ENCODE results near the gene COL6A2.

COL6A2 gene

GRCh38 chr21:46079352-46080170, 18.4 kb upstream of the COL6A2 start:
- DNase-seq (ENCODE audit: low read depth), result no peak

GRCh38 chr21:46080171-46081021, 17.5 kb upstream of the COL6A2 start:
- DNase-seq (ENCODE audit: low read depth), result no peak
- TF ChIP-seq CTCF (IDR thresholded peaks at IDR 0.05; ENCODE audit: low read depth, low read length, missing control alignments), result no peak
- H3K4me3 ChIP-seq (ENCODE audit: low read depth, low read length), result no peak overlapping the region

More at GRCh38 chr21:46079352-46080170, 18.4 kb upstream of the COL6A2 start:
- H3K4me3 ChIP-seq (ENCODE audit: low read depth, low read length), result no peak overlapping the region
- TF ChIP-seq CTCF (IDR thresholded peaks at IDR 0.05; ENCODE audit: low read depth, low read length, missing control alignments), result no peak

GRCh38 chr21:46081022-46081861, 16.7 kb upstream of the COL6A2 start:
- no peak overlapping the region for H3K4me3 ChIP-seq (ENCODE audit: low read depth, low read length)
- no peak for TF ChIP-seq CTCF (IDR thresholded peaks at IDR 0.05; ENCODE audit: low read depth, low read length, missing control alignments)
- no peak for DNase-seq (ENCODE audit: low read depth)

DNA sequence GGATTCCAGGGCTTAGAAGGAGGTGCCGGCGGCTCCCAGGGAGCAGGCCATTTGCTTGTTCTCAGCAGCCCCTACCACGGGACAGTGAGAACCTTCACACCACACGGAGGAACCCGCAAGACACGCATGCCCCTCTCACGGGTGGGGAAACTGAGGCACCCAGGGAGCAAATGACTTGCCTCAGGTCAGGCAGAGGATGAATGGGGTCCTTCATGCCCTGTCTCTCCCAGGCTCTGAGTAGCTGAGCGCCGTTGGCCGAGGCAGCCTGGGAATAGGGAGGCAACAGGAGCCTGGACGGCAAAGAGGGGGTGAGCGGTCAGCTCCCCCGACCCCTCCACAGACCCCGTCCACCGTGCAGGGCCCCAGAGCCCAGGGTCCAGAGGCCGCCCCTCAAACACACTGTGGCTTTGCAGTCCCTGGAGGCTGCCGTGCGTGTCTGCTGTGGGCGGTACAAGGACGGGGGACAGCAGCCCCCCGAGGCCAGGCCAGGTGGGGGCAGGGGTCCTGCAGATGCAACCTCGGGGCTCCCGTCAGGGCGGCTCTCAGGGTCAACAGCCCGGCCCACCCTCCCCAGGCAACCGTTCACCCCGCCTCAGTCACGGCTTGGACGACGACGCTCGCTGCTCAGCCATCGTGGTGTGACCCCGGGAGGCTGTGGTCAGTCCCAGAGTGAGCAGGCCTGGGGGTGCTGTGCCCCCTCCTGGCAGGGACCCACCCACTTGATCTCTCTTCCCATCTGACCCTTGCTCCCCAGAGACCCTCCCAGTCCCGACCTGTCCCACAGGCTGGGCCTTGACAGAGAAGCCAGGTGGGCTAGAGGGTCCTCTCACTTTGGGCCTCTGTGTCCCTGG, 15.8 kb upstream of the COL6A2 start:
- H3K4me3 ChIP-seq (ENCODE audit: low read depth, low read length), result no peak overlapping the region
- no peak for TF ChIP-seq CTCF (IDR thresholded peaks at IDR 0.05; ENCODE audit: low read depth, low read length, missing control alignments)
- DNase-seq (ENCODE audit: low read depth), result no peak

DNA sequence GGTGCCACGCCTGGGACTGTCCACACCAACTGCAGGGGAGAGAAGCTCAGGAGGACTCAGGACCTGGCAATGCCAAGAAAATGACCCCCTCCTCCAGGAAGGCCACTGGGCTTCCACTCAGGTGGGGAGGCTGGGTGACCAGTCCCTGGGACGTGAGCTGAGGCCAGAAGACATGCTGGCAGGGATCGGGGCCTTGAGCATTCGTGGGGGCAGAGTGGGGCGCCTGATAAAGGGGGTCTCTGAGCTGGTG, 15.3 kb upstream of the COL6A2 start:
- no peak for TF ChIP-seq CTCF (IDR thresholded peaks at IDR 0.05; ENCODE audit: low read depth, low read length, missing control alignments)
- no peak overlapping the region for H3K4me3 ChIP-seq (ENCODE audit: low read depth, low read length)
- no peak for DNase-seq (ENCODE audit: low read depth)

All from GM12864 (cell line).